Measurements from ENCODE around the gene SLC39A11.

GRCh38 chr17:72826602-72827001 lies 265.9 kb downstream of the SLC39A11 start:
- TF ChIP-seq CTCF (IDR thresholded peaks at IDR 0.05) = no peak
- no peak for TF ChIP-seq SIN3A (IDR thresholded peaks at IDR 0.05; ENCODE audit: borderline replicate concordance, insufficient read depth, low read depth, low read length)
- no peak for TF ChIP-seq POLR2AphosphoS5 (IDR thresholded peaks at IDR 0.05; ENCODE audit: low read depth, low read length)

Measured in Panc1 (cell line).